GM21576 (cell line): ENCODE results near the gene KCNMB2.
"Not testable (repeated sequence)": the region's sequence is repeated elsewhere in the genome, so short reads cannot be mapped to it uniquely, and the experiment has no call there.

Experiments
- ATAC-seq: cut with Tn5 transposase; IDR thresholded peaks from one replicate; pipeline ENCODE4 v1.9.1; 2021; ENCODE audit warnings: mild to moderate bottlenecking, moderate library complexity; ENCODE audit not compliant: unreplicated experiment

The KCNMB2 gene

GRCh38 chr3:178847190-178847589 is 311.0 kb downstream of the KCNMB2 start:
- ATAC-seq = no peak

GRCh38 chr3:178849199-178849910 is 313.1 kb downstream of the KCNMB2 start:
- no peak for ATAC-seq

- ATAC-seq = no peak
Measured at GRCh38 chr3:178850450-178851190, 314.4 kb downstream of the KCNMB2 start.

- ATAC-seq = no peak
Measured at GRCh38 chr3:178851564-178851963, 315.3 kb downstream of the KCNMB2 start.

- ATAC-seq = no peak
Measured at GRCh38 chr3:178856804-178857203, 320.6 kb downstream of the KCNMB2 start.

GRCh38 chr3:178859386-178859785 is 323.1 kb downstream of the KCNMB2 start:
- no peak for ATAC-seq

GRCh38 chr3:178859900-178860436 is 323.7 kb downstream of the KCNMB2 start:
- ATAC-seq = not testable (repeated sequence)

GRCh38 chr3:178868681-178869080 is 332.4 kb downstream of the KCNMB2 start:
- ATAC-seq = no peak

- ATAC-seq = no peak
Measured at GRCh38 chr3:178870085-178870484, 333.8 kb downstream of the KCNMB2 start.

- ATAC-seq = no peak
Measured at GRCh38 chr3:178875157-178875556, 338.9 kb downstream of the KCNMB2 start.

- no peak for ATAC-seq
Measured at GRCh38 chr3:178875836-178876235, 339.6 kb downstream of the KCNMB2 start.

GRCh38 chr3:178880274-178880673 is 344.0 kb downstream of the KCNMB2 start:
- no peak for ATAC-seq
